Body of pancreas (tissue), 4 donors: ENCODE data around the gene MRTFA.

Source experiments
- CTCF ChIP-seq, 7 experiments: fragments of 450-650 bp in 4 of 7; fragments of 200-600 bp in 3 of 7; sonication (generic) in 3 of 7; IDR thresholded peaks; one replicate each; pipeline ENCODE4 v1.5.1; 2016 to 2019; ENCODE audit warnings: antibody characterized with exemption in 7 of 7
- POLR2A ChIP-seq, 3 donors: fragments of 450-650 bp; IDR thresholded peaks; one replicate each; pipeline ENCODE4 v1.6.1; 2016; ENCODE audit warnings: antibody characterized with exemption in 3 of 3, mild to moderate bottlenecking in 2 of 3

GRCh38 chr22:40498420-40499208 is 137.9 kb downstream of the MRTFA start:
- no peak for TF ChIP-seq POLR2A (IDR thresholded peaks at IDR 0.05)
- TF ChIP-seq CTCF (IDR thresholded peaks at IDR 0.05) = no peak
